Brain microvascular endothelial cell (primary cell): ENCODE data around the gene PHF1.

Source experiments
- DNase-seq: peaks from one replicate; pipeline ENCODE4 v3.0.0-alpha.2; 2020
- H3K27ac ChIP-seq: fragments of 250-450 bp; sonication (Bioruptor Pico); 2 replicates; pipeline ENCODE4 v1.5.1; 2020; ENCODE audit warnings: mild to moderate bottlenecking, moderate library complexity
- H3K27me3 ChIP-seq: fragments of 250-450 bp; sonication (Bioruptor Pico); replicated peaks from 2 replicates; pipeline ENCODE4 v1.5.1; 2020; ENCODE audit warnings: mild to moderate bottlenecking
- H3K36me3 ChIP-seq: fragments of 250-450 bp; sonication (Bioruptor Pico); replicated peaks from 2 replicates; pipeline ENCODE4 v1.5.1; 2020; ENCODE audit warnings: mild to moderate bottlenecking
- H3K4me3 ChIP-seq: 2 replicates; pipeline ENCODE4 v1.5.1; 2011; ENCODE audit warnings: low read depth, mild to moderate bottlenecking, control low read depth, low read length, moderate library complexity
- CTCF ChIP-seq: IDR thresholded peaks from 2 replicates; pipeline ENCODE4 v1.5.1; 2011; ENCODE audit warnings: low read depth, mild to moderate bottlenecking, moderate library complexity, low read length, control low read depth, inconsistent platforms; ENCODE audit errors: missing control alignments
- in situ Hi-C: cut with HindIII; loops from 2 replicates; pipeline ENCODE4 v1.10.0; 2017; ENCODE audit warnings: low sequenced_read_pairs, low pct_ligation_motif_present

Gene PHF1

DNA sequence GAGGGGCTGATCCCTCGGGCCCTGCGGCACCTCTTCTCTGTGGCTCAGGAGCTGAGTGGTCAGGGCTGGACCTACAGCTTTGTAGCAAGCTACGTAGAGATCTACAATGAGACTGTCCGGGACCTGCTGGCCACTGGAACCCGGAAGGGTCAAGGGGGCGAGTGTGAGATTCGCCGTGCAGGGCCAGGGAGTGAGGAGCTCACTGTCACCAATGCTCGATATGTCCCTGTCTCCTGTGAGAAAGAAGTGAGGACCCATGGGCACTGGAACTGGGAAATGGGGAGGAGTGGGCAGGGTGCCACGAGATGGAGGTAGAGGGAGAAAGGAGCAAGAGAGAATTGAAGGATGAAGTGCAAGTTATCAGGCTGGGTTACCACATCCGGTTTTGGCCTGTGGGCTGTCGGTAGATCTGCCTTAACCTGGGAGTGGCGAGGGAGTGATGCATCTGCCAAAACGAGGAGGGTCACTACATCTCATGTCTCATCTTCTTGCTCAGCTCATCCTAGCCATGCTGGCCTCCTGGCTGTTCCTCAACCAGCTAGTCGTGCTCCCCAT is 5.4 kb upstream of the PHF1 start:
- in situ Hi-C loops, result no loop called here
- DNase-seq, result no peak
- Histone ChIP-seq H3K27me3 (no peaks in the 10 kb centered on the region), H3K27ac (no peak overlapping the region), H3K36me3 (peaks cover 5% of the 10 kb centered on the region), H3K4me3 (no peak overlapping the region)
- no peak for TF ChIP-seq CTCF

GRCh38 chr6:33406126-33406525 is 4.7 kb upstream of the PHF1 start:
- TF ChIP-seq CTCF, result no peak
- in situ Hi-C loops, result no loop called here
- Histone ChIP-seq H3K27ac (no peak overlapping the region), H3K27me3 (no peaks in the 10 kb centered on the region), H3K4me3 (no peak overlapping the region), H3K36me3 (peaks cover 5% of the 10 kb centered on the region)
- no peak for DNase-seq

DNA sequence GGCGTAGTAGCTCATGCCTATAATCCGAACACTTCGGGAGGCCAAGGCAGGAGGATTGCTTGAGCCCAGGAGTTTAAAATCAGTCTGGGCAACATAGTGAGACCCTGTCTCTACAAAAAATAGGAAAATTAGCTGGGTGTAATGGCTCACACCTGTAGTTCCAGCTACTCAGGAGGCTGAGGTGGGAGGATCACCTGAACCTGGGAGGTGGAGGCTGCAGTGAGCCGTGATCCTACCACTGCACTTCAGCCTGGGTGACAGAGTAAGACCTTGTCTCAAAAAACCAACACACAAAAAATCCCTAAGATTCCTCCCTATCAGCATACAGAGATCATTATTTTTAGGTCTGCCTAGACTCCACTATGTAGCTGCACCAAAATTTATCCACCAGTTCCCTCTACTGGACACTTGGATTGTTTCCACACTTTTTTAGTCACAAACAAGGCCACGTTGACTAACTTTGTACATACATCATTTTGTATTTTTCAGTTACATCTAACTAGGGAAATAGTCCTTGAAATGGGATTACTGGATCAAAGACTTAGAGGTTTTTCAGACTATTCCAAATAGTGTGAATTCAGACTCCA is 3.6 kb upstream of the PHF1 start:
- no peak overlapping the region for H3K27ac ChIP-seq
- H3K36me3 ChIP-seq, result peaks cover 5% of the 10 kb centered on the region
- H3K4me3 ChIP-seq, result no peak overlapping the region
- no peak for DNase-seq
- H3K27me3 ChIP-seq, result no peaks in the 10 kb centered on the region
- in situ Hi-C loops, result no loop called here
- peak; percentile 34 for TF ChIP-seq CTCF

DNA sequence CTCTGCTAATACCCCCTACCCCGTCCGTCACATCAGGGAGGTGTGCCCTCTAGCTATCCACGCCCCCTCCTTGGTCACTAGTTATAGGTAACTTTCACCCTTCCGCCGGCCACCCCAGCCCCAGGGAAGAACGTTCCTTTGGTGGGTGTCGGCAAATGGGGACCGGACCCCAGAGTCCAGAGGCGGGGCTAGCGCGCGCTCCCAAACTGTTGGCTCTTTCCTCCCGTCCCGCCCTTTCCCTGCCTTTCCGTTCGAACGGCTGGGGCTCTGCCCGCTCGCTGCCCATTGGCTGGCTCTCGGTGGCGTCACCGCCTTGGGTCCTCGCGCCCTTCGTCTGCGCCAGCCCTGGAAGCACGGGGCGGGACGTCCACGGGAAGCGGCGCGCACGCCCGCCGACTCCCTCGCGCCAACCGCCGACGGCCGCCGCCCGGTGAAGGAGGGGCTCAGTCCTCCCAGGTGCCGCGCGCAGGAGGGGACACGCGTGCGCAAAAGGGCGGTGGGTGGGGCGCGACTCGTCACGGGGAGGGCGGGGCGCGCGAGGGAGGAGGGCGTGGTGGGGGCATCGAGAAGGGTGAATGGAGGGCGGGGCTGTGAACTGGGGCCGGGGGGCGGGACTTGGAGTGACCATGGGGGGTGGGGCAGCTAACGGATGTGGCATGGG is 634 bp upstream of the PHF1 start:
- in situ Hi-C loops, result no loop called here
- TF ChIP-seq CTCF, result no peak
- Histone ChIP-seq H3K27ac (peak overlapping the region; percentile 91), H3K27me3 (no peaks in the 10 kb centered on the region), H3K4me3 (peak overlapping the region; percentile 68), H3K36me3 (peaks cover 26% of the 10 kb centered on the region)
- peak; percentile 95 for DNase-seq

GRCh38 chr6:33411632-33412005 is 805 bp downstream of the PHF1 start:
- peaks cover 34% of the 10 kb centered on the region for H3K36me3 ChIP-seq
- H3K4me3 ChIP-seq, result peak overlapping the region; percentile 58
- in situ Hi-C loops, result no loop called here
- peak overlapping the region; percentile 91 for H3K27ac ChIP-seq
- no peak for TF ChIP-seq CTCF
- no peak for DNase-seq
- H3K27me3 ChIP-seq, result no peaks in the 10 kb centered on the region
